ENCODE data around the gene PRKCD. TPM values are rescaled to one million over a fixed set of nuclear protein-coding genes. Genes with fewer than 3 reads are reported as not detected.

PRKCD gene
- total RNA-seq, 2 experiments from 2014 or later = 18.7 to 21.5 TPM

DNA sequence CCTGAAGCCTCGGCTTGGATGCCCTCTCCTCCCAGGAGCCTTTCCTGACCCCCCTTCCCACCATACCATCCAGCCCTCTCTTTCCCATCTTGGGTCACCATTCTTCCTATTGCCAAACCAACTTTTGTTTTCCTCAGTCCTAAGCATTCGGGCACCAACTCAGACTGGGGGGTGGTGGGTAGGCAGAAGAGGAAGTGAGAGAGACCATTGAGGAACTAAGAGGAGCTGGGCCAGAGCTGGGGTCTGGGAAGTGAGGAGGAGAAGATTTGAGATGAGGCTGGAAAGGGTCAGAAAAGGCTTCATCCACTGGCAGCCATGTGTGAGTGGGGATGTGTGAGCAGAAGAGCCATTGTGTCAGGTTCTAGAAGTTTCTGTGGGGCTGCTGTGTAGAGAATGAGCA lies 57.1 kb downstream of the PRKCD start:
- Mint-ChIP-seq H3K9me3 (no peaks in the 10 kb centered on the region), H3K36me3 (ENCODE audit: low read depth) (no peaks in the 10 kb centered on the region), H3K4me3 (no peak overlapping the region), H3K4me1 (ENCODE audit: low read depth) (peaks cover 4% of the 10 kb centered on the region), H3K27me3 (no peaks in the 10 kb centered on the region), H3K27ac (no peak overlapping the region)
- intact Hi-C loops (cut with micrococcal nuclease) = no loop called here
- TF ChIP-seq, protein P1, sequence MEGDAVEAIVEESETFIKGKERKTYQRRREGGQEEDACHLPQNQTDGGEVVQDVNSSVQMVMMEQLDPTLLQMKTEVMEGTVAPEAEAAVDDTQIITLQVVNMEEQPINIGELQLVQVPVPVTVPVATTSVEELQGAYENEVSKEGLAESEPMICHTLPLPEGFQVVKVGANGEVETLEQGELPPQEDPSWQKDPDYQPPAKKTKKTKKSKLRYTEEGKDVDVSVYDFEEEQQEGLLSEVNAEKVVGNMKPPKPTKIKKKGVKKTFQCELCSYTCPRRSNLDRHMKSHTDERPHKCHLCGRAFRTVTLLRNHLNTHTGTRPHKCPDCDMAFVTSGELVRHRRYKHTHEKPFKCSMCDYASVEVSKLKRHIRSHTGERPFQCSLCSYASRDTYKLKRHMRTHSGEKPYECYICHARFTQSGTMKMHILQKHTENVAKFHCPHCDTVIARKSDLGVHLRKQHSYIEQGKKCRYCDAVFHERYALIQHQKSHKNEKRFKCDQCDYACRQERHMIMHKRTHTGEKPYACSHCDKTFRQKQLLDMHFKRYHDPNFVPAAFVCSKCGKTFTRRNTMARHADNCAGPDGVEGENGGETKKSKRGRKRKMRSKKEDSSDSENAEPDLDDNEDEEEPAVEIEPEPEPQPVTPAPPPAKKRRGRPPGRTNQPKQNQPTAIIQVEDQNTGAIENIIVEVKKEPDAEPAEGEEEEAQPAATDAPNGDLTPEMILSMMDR (IDR thresholded peaks at IDR 0.05) = no peak
- ATAC-seq (no peak), DNase-seq (no peak)
- POLR2A ChIA-PET = no interaction called here
- CTCF ChIA-PET = interaction anchor here (3.2 kb wide), 1 partner anchor 108 kb away, joined by 12 read pairs; no protein-coding TSS in a partner anchor

DNA sequence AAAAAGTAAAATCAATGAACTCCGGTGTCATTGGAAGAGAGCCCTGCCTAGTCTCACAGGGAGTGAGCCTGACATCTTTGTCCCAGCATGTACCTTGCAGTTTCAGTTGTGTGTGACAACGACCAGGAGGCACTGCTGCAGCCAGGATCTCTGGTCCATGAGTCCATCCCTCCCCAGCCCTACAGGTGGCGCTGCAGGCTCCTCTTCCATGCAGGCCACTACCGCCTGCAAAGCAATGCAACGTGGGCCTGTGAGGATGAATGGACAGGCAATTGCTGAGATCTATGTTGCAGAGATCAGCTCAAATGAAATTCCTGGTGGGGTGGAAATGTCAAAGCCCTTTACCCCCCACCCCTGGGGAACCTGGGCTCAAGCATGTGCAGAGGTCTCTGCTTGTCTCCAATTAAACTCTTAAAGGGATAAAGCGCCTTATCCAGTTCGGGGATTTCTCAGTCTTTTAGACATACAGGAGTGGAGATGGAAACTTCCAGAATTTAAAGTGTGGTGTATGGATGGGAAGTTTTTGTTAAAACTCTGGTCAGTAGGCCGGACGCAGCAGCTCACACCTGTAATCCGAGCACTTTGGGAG lies 59.0 kb downstream of the PRKCD start:
- ATAC-seq (peak; percentile 97), DNase-seq (peak; percentile 90)
- ChIA-PET CTCF (interaction anchor here (0.6 to 3.2 kb wide), 27 partner anchors 9 to 646 kb away, joined by 3 to 20 read pairs (median 4); partner anchors contain the start of gene PRKCD), POLR2A (interaction anchor here (0.6 to 1.6 kb wide), 3 partner anchors 31 to 511 kb away, joined by 3 read pairs; no protein-coding TSS in a partner anchor)
- peaks cover 4% of the 10 kb centered on the region for H3K4me1 Mint-ChIP-seq (ENCODE audit: low read depth)
- H3K27ac Mint-ChIP-seq = no peak overlapping the region
- H3K36me3 Mint-ChIP-seq (ENCODE audit: low read depth) = peaks cover 5% of the 10 kb centered on the region
- TF ChIP-seq, protein P1 (IDR thresholded peaks at IDR 0.05) = peak; percentile 91
- H3K27me3 Mint-ChIP-seq = no peaks in the 10 kb centered on the region
- no peaks in the 10 kb centered on the region for H3K9me3 Mint-ChIP-seq
- H3K4me3 Mint-ChIP-seq = no peak overlapping the region
- intact Hi-C loops (cut with micrococcal nuclease) = no loop called here

DNA sequence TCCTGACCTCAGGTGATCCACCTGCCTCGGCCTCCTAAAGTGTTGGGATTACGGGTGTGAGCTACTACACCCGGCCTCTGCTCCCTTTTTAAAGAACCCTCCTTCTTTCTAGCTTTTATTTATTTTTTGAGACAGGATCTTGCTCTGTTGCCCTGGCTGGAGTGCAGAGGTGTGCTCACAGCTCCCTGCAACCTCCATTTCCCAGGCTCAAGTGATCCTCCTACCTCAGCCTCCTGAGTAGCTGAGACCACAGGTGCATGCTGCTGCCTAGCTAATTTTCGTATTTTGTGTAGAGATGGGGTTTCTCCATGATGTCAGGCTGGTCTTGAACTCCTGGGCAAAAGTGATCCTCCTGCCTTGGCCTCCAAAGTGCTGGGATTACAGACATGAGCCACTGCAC lies 60.3 kb downstream of the PRKCD start:
- Mint-ChIP-seq H3K36me3 (ENCODE audit: low read depth) (peaks cover 16% of the 10 kb centered on the region), H3K4me1 (ENCODE audit: low read depth) (peaks cover 4% of the 10 kb centered on the region), H3K4me3 (no peak overlapping the region), H3K9me3 (no peaks in the 10 kb centered on the region), H3K27ac (no peak overlapping the region), H3K27me3 (no peaks in the 10 kb centered on the region)
- ChIA-PET CTCF (interaction anchor here (0.6 to 3.2 kb wide), 9 partner anchors 13 to 339 kb away, joined by 3 to 20 read pairs (median 4); no protein-coding TSS in a partner anchor), POLR2A (interaction anchor here (1.6 kb wide), 1 partner anchor 33 kb away, joined by 3 read pairs; no protein-coding TSS in a partner anchor)
- TF ChIP-seq, protein P1 (IDR thresholded peaks at IDR 0.05) = no peak
- DNase-seq (no peak), ATAC-seq (no peak)
- intact Hi-C loops (cut with micrococcal nuclease) = no loop called here

DNA sequence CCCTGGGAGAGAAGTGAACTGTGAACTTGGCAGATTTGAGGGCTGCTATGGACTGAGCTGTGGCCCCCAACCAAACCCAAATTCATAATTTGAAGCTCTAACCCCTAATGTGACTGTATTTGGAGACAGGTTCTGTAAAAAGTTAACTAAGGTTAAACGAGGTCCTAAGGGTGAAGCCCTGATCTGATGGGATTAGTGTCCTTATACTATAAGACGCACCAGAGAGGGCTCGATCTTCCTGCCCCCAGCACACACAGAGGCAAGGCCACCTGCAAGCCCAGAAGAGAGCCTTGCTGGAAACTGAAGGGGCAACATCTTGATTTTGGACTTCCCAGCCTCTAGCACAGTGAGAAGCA lies 60.8 kb downstream of the PRKCD start:
- peaks cover 4% of the 10 kb centered on the region for H3K4me1 Mint-ChIP-seq (ENCODE audit: low read depth)
- no peak overlapping the region for H3K27ac Mint-ChIP-seq
- H3K4me3 Mint-ChIP-seq = no peak overlapping the region
- H3K36me3 Mint-ChIP-seq (ENCODE audit: low read depth) = peaks cover 19% of the 10 kb centered on the region
- DNase-seq = no peak
- no peaks in the 10 kb centered on the region for H3K27me3 Mint-ChIP-seq
- intact Hi-C loops (cut with micrococcal nuclease) = no loop called here
- CTCF ChIA-PET = interaction anchor here (0.7 to 3.0 kb wide), 5 partner anchors 13 to 108 kb away, joined by 3 to 20 read pairs (median 4); no protein-coding TSS in a partner anchor
- TF ChIP-seq, protein P1 (IDR thresholded peaks at IDR 0.05) = no peak
- POLR2A ChIA-PET = interaction anchor here (0.6 to 1.6 kb wide), 3 partner anchors 10 to 32 kb away, joined by 3 read pairs; no protein-coding TSS in a partner anchor
- no peak for ATAC-seq
- H3K9me3 Mint-ChIP-seq = no peaks in the 10 kb centered on the region
